ENCODE measurements around the gene ROPN1.

- no peak for TF ChIP-seq POLR2A (IDR thresholded peaks at IDR 0.05)
- TF ChIP-seq CTCF (IDR thresholded peaks at IDR 0.05), result no peak
These were observed 61.5 kb downstream of the ROPN1 start for GRCh38 chr3:123930445-123930844.

All from right lobe of liver (tissue), 4 donors.